Midbrain (tissue), 1 donor: ENCODE data around the gene PRSS23.
A peak's percentile ranks its signal among the peaks of the same experiment; 100 is the strongest.

Experiments
- DNase-seq: peaks from one replicate; lab custom pipeline; 2025; lab: John Stamatoyannopoulos, UW

Gene PRSS23

DNA sequence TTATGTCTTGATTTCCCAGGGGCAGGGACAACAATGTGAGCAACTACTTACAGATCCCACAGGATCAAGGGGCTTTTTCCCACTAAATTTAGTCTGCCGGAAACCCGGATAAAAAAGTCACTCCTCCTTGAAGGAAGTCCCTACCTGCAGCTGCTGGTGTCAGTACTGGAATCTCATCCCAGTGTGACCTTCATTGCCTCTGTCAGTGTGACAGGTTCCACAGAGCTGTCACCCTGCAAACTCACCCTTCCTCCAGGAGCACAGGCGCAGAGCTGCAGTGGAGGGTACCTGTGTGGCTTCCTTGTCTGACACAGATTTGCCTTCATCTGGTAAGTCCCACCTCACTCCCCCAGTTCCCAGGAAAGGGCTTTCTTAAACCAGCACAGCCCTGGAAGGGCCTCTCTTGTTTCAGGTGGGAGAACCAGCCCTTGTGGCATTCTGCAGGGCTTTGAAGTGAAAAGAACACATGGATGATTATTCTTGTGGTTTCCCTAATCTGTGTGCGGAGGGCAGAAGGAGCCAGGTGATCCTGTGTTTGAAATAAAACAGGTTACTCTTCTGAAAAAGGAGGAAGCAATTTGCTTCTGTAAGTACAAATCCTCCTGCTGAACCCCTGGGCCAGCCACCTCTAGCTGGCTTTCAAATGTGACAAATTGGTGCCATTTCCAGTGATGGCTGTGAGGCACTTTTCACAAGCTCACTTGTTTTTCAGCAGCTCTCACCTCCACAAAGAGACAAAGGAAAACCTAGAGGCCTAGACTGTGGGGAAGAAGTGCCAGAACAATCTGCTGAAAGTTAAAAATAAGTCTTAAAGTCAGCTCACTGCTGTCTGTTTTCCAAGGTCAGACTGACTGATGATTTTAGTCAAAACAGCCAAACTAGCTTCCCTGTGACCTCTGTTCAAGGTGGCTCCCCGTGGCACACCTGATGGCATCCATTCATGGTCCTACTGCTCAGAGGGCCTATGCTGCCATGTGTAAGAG, 9.2 kb upstream of the PRSS23 start:
- no peak for DNase-seq

DNA sequence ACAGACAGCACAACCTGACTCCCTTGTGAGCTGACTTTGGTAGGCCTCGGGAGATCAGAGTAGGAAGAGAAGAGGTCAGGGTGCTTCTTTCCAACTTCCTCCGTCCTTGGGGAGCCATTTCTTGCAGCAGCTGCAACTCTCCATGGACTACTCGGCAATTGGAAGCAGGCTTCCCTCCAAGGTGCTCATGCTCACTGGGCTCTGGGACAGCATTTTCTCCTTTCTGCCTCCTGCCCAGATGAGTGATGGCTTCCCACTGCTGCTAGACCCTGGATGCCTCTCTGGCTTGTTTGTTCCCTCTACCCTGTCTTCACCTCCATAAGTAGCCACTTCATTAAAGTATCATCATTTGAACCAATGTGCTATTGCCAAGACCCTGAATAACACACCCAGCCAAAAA, 8.2 kb upstream of the PRSS23 start:
- no peak for DNase-seq

DNA sequence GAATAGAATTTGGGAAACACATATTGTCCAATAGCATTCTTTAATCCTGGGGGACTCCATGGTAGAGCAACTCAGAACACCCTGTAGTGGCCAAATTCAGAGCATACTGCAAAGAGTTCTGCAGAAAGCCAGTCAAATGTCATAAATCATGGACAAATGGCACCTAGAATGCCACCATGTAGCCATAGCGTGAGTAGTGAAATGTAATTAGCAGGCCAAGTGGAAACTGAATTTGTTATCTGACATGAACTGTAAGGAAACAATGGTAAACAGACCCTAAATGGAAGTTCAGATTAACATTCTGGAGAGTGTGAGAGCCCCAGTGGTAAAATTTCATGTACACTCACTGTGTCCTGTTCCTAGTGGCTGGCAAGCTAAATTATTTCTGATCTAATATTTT, 7.0 kb upstream of the PRSS23 start:
- no peak for DNase-seq

DNA sequence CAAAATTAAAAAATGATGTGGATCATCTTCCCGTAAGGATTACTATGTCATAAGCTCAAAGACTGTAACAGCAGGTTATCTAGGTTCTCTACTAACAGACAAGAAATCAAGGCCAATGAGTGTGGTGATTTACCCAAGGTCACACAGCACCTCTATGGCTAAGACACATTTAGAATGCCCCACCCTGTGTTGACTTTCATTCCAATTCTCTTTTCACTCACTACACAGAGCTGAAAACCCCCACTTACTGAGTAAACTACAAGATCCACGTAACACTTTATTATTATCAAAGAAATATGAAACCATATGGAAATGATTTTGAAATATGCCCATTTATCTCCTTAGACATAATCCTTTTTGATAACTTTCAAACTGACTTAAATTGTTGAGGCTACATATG, 4.8 kb upstream of the PRSS23 start:
- DNase-seq, result no peak

DNA sequence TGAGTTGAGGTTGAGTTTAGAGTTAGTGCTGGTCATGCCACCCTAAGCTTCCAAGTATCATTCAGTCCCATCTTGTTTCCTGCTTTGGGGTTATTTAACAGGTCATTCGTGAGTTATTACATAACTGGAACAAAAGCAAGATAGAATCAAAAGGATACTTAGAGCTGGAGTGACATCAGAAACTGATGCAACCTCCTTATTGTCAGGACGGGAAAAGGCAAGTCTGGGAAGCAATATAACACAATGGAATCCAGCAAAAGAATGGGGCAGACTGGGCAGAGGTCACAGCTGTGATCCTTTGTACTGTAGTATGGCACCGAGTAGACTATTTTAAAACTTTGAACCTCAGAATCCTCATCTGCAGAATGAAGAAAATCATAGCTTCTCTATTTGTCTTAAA, 4.4 kb upstream of the PRSS23 start:
- no peak for DNase-seq

DNA sequence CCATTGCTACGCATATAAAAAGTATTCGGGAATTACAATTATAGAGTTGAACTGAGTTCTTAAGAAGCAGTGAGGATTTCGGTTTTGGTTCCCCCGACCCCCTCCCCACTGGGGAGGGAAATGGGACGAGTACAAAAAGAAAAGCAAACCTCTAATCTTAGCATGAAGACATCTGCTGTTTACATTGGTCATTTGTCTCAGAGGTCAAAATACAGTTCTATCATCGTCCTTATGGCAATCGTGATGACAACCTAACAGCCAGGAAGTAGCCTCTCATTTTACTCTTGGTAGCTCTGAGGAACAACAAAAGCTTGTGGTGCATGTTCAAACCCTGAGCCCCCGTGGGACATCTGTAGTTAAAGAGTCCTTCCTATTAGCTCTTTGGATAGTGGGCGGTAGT, 3.2 kb upstream of the PRSS23 start:
- no peak for DNase-seq

DNA sequence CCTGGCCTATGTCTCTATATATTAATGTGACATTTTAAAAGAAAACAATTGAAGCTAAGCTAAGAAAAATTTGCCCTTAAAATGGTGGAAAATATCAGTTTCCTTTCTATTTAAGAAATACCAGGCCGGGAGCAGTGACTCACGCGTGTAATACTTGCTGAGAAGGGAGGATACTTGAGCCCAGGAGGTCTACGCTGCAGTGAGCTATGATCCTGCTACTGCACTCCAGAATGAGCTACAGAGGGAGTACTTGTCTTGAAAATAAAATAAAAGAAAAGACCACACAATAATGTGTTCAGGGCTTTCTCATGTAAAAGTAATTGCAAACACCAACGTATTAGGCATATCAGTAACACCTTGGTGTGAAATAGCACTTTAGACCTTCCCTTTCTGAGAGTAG, 1.4 kb upstream of the PRSS23 start:
- no peak for DNase-seq

DNA sequence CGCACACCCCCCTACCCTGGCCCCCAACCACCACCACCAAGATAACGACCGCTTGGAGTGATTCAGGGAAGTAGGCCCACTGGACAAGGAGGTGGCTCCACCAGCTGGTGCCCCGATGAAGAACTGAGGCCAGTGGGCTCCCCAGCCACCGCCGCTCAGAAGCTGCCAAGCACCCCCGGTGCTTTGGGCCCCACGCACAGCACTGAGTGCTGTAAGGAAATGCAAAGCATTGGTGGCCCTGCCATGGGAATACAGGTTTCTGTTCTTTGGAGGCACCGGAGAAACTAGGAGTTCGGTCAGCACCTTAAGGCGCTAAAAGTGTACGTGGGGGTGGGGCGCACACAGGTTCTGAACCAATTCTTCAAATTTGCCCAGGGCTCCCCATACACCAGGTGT, 664 bp upstream of the PRSS23 start:
- no peak for DNase-seq

DNA sequence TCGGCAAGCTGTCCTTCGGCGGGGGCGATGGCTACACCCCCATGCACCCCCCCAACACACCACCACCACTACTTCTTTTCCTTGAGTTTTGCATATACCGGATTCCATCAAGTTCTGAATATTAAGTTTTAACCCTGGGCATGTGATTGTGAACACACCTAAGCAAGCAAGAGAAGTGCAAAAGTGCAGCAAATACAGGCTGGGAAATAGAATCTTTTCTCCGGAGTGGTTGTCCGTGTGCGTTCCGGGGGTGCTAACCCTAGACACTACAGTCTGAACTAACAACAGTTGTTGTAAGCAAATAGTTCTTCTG, 574 bp downstream of the PRSS23 start:
- DNase-seq, result no peak

DNA sequence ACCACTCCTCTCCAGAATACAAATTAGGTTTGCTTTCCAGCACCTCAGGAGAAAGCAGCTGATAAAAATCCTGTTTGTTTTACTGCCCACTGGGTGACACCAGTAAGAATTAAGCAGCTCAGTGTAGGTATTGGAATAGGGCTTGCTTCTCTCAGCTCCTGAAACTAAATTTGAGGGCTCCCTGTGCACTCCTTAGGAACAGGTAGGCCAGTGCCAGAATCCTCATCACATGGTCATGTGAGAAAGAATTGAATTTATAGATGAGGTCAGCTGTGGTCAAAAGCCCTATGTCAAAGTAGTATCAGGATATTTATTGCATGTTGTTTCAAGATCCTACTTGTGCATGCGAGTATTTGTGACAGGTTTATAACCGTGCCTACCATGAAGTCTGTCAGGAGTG, 1.0 kb downstream of the PRSS23 start:
- no peak for DNase-seq

DNA sequence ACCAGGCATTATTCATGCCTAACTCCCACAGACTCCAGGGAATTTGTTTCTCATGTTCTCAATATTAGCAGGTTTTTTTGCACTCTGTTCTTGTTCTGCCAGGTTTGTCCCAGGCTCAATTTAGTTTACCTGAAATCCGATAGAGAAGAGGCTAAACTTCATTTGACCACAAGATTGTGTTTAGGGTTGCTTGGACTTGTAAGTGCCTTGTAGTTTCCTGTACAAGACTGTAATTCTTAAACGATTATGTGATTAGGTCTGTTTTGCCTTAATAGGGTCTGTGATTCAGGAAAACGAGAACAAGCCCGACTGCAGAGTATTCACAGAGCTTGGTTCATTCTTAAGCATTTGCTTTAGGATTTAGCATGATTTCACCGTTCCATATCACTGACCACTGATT, 1.8 kb downstream of the PRSS23 start:
- no peak for DNase-seq

DNA sequence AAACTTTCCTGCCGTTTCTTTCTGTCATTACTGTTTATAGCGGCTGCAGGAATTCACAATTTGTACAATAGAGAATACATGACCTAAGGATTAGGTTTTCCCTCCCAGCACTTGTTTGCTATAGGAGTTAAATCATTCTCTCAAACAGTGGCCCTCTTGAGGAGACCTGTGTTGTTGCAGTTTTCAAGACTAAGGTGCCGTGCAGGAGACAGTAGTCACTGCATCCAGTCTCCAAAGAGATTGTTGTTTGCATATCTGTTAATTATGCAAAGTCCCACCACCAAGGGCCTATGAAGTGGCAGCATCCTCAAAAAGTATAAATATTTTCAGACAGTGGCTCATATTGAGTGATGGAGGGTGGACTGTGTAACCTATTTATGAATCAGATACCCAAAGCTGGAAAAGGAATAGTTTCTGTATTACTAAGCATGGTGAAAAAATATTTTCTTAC, 2.3 kb downstream of the PRSS23 start:
- DNase-seq, result no peak

DNA sequence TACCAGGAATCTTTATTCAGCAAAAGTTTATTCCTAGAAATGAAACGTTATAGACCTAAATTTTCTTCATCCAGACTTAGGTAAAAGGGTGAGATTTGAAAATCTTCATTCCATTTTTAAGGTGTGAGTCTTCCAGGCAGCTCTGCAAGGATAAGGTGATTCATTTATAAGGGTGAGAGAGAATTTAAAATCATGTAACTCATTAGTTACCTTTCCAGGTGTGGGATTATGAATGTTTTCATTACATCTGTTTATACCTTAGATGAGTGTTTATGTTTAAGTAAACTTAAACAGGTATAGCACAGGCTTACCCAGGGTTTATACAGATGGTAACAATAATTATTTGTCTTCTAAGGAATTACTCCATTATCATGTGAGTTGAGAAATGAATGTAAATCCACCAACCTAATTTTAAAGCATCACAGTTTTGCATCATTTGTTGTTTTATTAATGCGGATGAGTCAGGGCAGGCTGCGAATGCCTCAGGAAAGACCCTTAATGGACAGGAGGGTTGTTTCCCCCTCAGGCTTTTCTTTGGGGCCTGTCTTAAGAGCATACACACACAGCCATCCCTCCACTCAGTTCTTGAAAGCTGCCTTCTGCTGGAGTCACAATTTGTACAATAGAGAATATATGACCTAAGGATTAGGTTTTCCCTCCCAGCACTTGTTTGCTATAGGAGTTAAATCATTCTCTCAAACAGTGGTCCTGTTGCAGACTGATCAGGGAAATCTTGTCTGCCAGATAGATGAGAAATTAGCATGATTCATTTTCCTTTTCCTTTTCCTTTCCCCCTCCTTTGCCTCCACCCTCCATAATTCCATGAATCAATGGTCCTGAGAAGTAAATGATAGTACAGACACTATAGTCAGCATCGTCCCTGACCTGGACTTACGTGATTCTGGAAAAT, 3.0 kb downstream of the PRSS23 start:
- DNase-seq, result no peak

DNA sequence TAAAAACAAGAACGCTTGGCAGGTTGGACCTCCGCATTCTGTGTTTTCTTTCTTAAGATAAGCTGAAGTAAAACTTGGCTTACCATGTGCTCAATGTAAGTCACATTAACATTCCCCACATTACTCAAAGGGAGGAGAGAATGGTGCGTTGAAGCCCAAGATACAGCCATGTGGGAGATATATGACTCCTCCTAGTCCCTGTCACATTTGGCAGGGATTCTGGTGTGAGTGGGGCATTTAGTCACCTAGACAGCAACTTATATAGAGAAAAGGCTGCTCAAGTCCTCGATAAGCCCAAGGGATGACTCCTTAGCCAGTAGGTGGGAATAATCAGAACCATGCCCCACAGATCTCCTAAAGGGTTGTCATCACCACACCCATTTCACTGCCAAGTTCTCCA, 4.6 kb downstream of the PRSS23 start:
- DNase-seq, result no peak

DNA sequence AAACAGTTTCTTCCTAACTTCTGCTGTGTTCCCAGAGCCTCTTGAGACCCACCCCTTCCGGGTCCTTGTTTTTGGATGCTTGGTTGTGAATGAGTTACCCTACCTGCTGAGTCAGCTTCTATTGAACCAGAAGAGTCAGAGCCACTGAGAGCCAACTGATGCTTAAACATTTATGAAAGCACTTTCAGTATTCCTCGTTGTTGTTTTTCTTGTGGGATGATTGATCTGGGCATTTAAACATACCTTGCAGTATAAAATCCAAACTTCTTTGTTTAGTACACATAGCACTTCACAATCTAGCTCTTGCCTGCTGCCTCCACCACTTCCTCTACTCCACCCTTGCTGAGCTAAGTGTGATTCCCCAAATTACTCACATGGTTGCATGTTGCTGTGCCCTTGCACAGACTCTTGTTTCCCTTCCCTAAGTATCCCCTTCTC, 5.5 kb downstream of the PRSS23 start:
- no peak for DNase-seq

DNA sequence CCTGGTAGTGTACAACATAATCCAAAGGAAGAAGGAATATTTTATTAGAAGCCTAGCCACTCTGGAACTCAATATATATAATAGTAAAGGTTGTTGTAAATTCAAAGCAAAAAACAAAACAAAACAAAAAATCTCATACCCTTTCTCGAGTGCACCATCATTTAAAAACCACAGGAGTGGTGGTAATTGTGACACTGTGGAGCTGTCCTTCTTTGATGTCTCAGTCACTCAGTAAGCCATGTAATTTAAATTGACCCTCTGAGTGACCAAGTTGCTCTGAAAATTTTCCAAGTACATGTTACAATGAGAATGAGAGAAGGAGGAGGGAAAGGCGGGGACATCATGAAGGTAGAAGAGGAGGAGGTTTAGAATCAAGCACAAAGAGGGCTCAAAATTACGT, 6.6 kb downstream of the PRSS23 start:
- no peak for DNase-seq

DNA sequence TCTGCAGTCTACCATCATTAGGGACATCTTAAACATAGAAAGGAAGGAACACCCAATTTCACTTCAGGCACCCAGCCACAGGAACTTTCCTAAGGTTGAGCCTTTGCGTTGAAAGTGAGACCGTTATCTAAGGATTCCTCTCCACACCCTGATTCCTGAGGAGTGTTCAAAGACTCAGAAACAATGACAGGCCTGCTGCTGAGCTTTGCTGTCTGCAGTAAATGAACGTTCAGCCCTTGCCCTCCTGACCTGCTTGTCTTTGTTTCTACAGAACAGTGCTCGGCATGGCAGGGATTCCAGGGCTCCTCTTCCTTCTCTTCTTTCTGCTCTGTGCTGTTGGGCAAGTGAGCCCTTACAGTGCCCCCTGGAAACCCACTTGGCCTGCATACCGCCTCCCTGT, 7.0 kb downstream of the PRSS23 start:
- no peak for DNase-seq

DNA sequence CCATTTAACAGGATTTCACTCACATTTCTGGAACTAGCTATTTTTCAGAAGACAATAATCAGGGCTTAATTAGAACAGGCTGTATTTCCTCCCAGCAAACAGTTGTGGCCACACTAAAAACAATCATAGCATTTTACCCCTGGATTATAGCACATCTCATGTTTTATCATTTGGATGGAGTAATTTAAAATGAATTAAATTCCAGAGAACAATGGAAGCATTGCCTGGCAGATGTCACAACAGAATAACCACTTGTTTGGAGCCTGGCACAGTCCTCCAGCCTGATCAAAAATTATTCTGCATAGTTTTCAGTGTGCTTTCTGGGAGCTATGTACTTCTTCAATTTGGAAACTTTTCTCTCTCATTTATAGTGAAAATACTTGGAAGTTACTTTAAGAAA, 9.2 kb downstream of the PRSS23 start:
- peak; percentile 56 for DNase-seq

DNA sequence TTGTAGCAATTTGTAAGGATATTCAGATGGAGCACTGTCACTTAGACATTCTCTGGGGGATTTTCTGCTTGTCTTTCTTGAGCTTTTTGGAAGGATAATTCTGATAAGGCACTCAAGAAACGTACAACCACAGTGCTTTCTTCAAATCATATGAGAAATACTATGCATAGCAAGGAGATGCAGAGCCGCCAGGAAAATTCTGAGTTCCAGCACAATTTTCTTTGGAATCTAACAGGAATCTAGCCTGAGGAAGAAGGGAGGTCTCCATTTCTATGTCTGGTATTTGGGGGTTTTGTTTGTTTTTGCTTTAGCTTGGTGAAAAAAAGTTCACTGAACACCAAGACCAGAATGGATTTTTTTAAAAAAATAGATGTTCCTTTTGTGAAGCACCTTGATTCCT, 9.9 kb downstream of the PRSS23 start:
- no peak for DNase-seq

DNA sequence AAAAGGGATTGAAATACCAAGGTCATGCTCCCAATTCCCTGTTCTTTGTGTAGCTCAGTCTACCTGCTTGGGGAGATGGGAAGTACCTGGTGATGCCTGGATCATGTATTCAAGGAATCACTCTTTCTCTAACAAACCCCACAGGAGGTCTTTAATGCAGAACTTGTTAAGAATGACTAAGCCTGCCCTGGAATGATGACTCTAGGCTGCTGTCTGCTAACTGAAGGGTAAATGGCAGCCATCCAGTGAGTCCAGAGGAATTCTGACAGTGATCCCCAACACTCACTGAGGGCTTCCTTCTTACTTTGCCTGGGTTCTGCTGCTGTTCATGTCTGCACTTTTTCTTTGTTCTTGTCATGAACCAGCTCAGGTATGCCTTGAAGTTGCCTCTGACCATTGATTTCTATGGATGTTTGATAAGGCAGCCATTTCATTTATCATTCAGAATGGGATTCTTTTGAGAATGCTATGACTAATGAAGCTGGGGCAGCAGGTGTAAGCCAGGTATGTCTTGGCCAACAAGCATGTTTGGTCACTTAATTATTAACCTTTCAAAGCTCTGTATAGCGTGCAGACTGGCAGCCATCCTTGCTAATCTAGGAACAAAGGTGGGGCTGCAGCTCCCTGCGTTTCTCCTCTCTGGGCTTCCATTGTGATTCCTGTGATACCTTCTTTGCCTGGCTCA, 11.4 kb downstream of the PRSS23 start:
- DNase-seq, result no peak

DNA sequence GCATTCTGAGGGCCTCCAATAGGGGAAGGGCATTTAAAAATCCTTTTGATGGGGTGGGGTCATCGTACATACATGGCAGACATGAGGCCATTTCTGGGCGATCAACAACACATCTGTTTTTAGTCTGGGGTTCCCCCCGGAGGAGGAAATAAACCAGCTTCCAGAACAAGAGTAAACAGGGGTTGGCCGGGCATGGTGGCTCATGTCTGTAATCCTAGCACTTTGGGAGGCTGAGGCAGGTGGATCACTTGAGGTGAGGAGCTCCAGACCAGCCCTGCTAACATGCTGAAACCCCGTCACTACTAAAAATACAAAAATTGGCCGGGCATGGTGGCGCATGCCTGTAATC, 12.0 kb downstream of the PRSS23 start:
- DNase-seq, result no peak

DNA sequence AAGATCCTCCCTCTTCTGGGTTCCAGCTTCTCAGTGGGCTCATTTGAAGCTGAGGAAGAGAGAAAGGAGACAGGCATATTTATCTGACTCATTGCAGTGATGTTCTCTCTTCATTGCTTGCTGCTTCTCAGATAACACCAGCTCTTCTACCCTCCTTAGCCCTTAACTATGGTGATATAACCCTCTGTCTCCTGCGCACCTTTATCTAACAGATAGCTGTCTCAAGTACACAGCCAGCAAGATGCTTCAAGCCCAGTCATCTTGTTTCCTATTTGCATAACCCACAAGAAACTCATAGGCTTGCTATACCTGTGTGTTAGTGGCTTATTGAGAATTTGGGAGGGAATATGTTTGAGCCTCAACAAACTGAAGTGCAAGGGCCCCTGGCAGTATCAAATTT, 12.6 kb downstream of the PRSS23 start:
- no peak for DNase-seq

DNA sequence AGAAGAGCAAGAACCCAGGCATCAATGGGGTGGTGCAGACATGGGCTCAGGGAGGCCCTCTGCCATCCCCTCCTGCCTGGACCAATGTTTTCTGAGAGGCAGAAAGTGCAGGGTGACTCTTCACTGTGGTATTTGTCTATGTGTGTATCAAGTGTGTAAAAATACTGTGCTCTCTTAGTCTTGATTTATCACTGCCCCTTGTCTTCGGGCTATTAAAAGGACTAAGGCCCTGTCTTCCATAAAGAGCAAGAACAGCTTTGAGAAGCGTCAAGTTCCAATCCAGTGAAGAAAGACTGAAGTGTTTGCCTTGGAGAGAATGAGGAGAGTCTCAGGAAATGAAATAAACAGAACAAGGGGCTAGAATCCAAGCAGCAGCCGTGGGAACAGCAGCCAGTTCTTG, 14.4 kb downstream of the PRSS23 start:
- no peak for DNase-seq
